SJSA1 (cell line): ENCODE data around the gene ZMYM3. TPM values are rescaled to one million over a fixed set of nuclear protein-coding genes. Genes with fewer than 3 reads are reported as not detected.
"Not testable (repeated sequence)": the region's sequence is repeated elsewhere in the genome, so short reads cannot be mapped to it uniquely, and the experiment has no call there.

Experiments
- DNase-seq, 2 experiments: peaks; one replicate each; pipeline ENCODE4 v3.0.0-alpha.2; 2015 to 2020; ENCODE audit warnings: low spot score in 2 of 2, low read depth in 1 of 2
- H3K27ac ChIP-seq: fragments of 250-450 bp; sonication (Bioruptor Pico); 2 replicates; pipeline ENCODE4 v1.5.1; 2020; ENCODE audit warnings: mild to moderate bottlenecking, moderate library complexity
- H3K27me3 ChIP-seq: fragments of 250-450 bp; sonication (Bioruptor Pico); replicated peaks from 2 replicates; pipeline ENCODE4 v1.5.1; 2020; ENCODE audit warnings: mild to moderate bottlenecking, moderate library complexity
- H3K36me3 ChIP-seq: fragments of 250-450 bp; sonication (Bioruptor Pico); 2 replicates; pipeline ENCODE4 v1.5.1; 2020; ENCODE audit warnings: mild to moderate bottlenecking
- H3K4me1 ChIP-seq: fragments of 250-450 bp; sonication (Bioruptor Pico); replicated peaks from 2 replicates; pipeline ENCODE4 v1.6.1; 2021; ENCODE audit warnings: mild to moderate bottlenecking
- H3K4me3 ChIP-seq: fragments of 250-450 bp; sonication (Bioruptor Pico); 2 replicates; pipeline ENCODE4 v1.5.1; 2020; ENCODE audit warnings: mild to moderate bottlenecking
- H3K9me3 ChIP-seq: fragments of 250-450 bp; sonication (Bioruptor Pico); replicated peaks from 2 replicates; pipeline ENCODE4 v1.5.1; 2020; ENCODE audit warnings: mild to moderate bottlenecking
- total RNA-seq: library from RNA; depleted of rRNA; stranded (reverse); fragments of >200 nt; shearing (Covaris generic); gene quantifications from 2 replicates; pipeline ENCODE4 v1.2.3, GENCODE V29; 2014

The ZMYM3 gene
- total RNA-seq, 1 experiment from 2014 or later, result 14.6 TPM

GRCh38 chrX:71282514-71283402 is 28.8 kb upstream of the ZMYM3 start:
- DNase-seq, result peak in 1 of 2 experiments; percentile 41
- no peaks in the 10 kb centered on the region for H3K9me3 ChIP-seq
- no peaks in the 10 kb centered on the region for H3K27me3 ChIP-seq
- H3K36me3 ChIP-seq, result peaks cover 35% of the 10 kb centered on the region
- H3K27ac ChIP-seq, result peak overlapping the region; percentile 95
- H3K4me3 ChIP-seq, result peak overlapping the region; percentile 69
- H3K4me1 ChIP-seq, result peaks cover 10% of the 10 kb centered on the region

- H3K36me3 ChIP-seq, result peaks cover 24% of the 10 kb centered on the region
- H3K4me1 ChIP-seq, result not testable (repeated sequence)
Measured at GRCh38 chrX:71281300-71281699, 27.4 kb upstream of the ZMYM3 start.

DNA sequence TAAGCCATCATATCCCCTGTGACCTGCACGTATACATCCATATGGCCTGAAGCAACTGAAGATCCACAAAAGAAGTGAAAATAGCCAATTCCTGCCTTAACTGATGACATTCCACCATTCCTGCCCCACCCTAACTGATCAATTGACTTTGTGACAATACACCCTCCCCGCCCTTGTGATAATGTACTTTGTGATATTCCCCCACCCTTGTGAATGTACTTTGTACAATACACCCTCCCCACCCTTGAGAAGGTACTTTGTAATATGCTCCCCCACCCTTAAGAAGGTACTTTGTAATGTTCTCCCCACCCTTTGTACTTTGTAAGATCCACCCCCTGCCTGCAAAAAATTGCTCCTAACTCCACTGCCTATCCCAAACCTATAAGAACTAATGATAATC is 18.4 kb upstream of the ZMYM3 start:
- H3K27me3 ChIP-seq, H3K27ac ChIP-seq, H3K9me3 ChIP-seq, H3K4me3 ChIP-seq, H3K4me1 ChIP-seq, DNase-seq, H3K36me3 ChIP-seq: not testable (repeated sequence)

More at GRCh38 chrX:71281300-71281699, 27.4 kb upstream of the ZMYM3 start:
- H3K4me3 ChIP-seq, H3K9me3 ChIP-seq, DNase-seq, H3K27me3 ChIP-seq, H3K27ac ChIP-seq: not testable (repeated sequence)

- no peaks in the 10 kb centered on the region for H3K27me3 ChIP-seq
- no peaks in the 10 kb centered on the region for H3K4me1 ChIP-seq
- DNase-seq, result no peak
- no peaks in the 10 kb centered on the region for H3K36me3 ChIP-seq
- no peaks in the 10 kb centered on the region for H3K9me3 ChIP-seq
- H3K4me3 ChIP-seq, result no peak overlapping the region
- no peak overlapping the region for H3K27ac ChIP-seq
Measured at GRCh38 chrX:71269801-71270395, 16.0 kb upstream of the ZMYM3 start.

DNA sequence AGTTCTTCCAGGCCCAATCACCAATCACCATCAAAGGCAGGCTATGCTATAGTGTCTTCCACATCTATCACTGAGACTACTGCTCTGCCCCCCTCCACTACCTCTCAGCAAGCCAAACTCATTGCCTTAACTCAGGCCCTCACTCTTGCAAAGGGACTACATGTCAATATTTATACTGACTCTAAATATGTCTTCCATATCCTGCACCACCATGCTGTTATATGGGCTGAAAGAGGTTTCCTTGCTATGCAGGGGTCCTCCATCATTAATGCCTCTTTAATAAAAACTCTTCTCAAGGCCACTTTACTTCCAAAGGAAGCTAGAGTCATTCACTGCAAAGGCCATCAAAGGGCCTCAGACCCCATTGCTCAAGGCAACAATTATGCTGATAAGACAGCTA is 14.7 kb upstream of the ZMYM3 start:
- H3K4me3 ChIP-seq, H3K36me3 ChIP-seq, H3K9me3 ChIP-seq, H3K4me1 ChIP-seq, H3K27ac ChIP-seq, H3K27me3 ChIP-seq, DNase-seq: not testable (repeated sequence)

GRCh38 chrX:71256856-71257255 is 2.9 kb upstream of the ZMYM3 start:
- Histone ChIP-seq H3K27me3 (no peaks in the 10 kb centered on the region), H3K27ac (no peak overlapping the region), H3K36me3 (no peaks in the 10 kb centered on the region), H3K4me3 (no peak overlapping the region), H3K9me3 (no peaks in the 10 kb centered on the region), H3K4me1 (peaks cover 24% of the 10 kb centered on the region)
- DNase-seq, result no peak

- no peak for DNase-seq
- Histone ChIP-seq H3K9me3 (no peaks in the 10 kb centered on the region), H3K27ac (no peak overlapping the region), H3K4me1 (peaks cover 24% of the 10 kb centered on the region), H3K36me3 (no peaks in the 10 kb centered on the region), H3K4me3 (no peak overlapping the region), H3K27me3 (no peaks in the 10 kb centered on the region)
Measured at GRCh38 chrX:71256051-71256450, 2.1 kb upstream of the ZMYM3 start.

GRCh38 chrX:71253253-71254091 is 468 bp downstream of the ZMYM3 start:
- Histone ChIP-seq H3K27ac (no peak overlapping the region), H3K4me3 (peak overlapping the region; percentile 74), H3K4me1 (peaks cover 24% of the 10 kb centered on the region), H3K36me3 (no peaks in the 10 kb centered on the region), H3K27me3 (no peaks in the 10 kb centered on the region), H3K9me3 (no peaks in the 10 kb centered on the region)
- peak; percentile 1 to 50 for DNase-seq

DNA sequence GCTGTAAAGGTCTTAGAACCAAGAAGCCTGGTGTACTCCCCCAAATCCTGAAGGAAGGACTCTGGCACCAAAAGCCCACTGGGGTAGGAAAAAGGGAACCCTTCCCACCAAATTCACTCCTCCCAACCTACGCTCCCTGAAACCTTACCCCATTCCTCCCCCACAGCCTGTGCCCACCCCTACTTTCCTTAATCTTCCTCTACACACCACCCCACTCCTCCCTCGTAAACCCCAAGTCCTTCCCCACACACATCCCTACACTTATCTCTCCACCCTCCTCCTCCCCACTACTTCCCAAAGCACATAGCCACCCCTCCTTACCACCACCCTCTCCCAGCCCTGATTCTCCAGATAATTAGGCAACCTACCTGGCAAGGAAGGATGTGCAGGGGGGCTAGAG is 1.7 kb downstream of the ZMYM3 start:
- no peak overlapping the region for H3K4me3 ChIP-seq
- no peaks in the 10 kb centered on the region for H3K9me3 ChIP-seq
- H3K27me3 ChIP-seq, result no peaks in the 10 kb centered on the region
- peaks cover 24% of the 10 kb centered on the region for H3K4me1 ChIP-seq
- H3K36me3 ChIP-seq, result no peaks in the 10 kb centered on the region
- DNase-seq, result no peak
- H3K27ac ChIP-seq, result no peak overlapping the region

GRCh38 chrX:71251466-71251973 is 2.4 kb downstream of the ZMYM3 start:
- DNase-seq, result no peak
- peaks cover 23% of the 10 kb centered on the region for H3K4me1 ChIP-seq
- no peak overlapping the region for H3K4me3 ChIP-seq
- H3K36me3 ChIP-seq, result no peaks in the 10 kb centered on the region
- no peaks in the 10 kb centered on the region for H3K9me3 ChIP-seq
- H3K27ac ChIP-seq, result no peak overlapping the region
- H3K27me3 ChIP-seq, result no peaks in the 10 kb centered on the region

GRCh38 chrX:71250841-71251240 is 3.1 kb downstream of the ZMYM3 start:
- no peak overlapping the region for H3K4me3 ChIP-seq
- no peak for DNase-seq
- no peaks in the 10 kb centered on the region for H3K27me3 ChIP-seq
- H3K4me1 ChIP-seq, result peaks cover 16% of the 10 kb centered on the region
- H3K36me3 ChIP-seq, result no peaks in the 10 kb centered on the region
- no peak overlapping the region for H3K27ac ChIP-seq
- no peaks in the 10 kb centered on the region for H3K9me3 ChIP-seq

DNA sequence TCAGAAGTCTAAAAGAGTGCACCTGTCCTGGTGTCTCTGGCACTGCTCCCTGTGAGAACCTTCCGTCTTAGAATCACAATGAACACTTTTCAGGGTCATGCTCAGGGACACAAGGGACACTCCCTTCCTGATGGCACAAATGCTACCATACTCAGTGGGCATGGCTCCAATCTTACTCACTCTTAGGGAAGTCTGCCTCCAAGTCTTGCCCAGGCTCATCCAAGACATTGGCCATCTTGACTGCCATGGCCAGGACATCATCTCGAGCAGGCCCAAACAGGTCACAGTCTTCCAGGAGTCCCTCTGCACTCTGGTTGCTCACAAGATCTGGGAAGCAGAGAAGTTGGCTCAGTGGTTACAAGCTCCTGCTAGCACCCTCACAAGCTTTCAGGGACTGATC is 8.8 kb downstream of the ZMYM3 start:
- no peaks in the 10 kb centered on the region for H3K9me3 ChIP-seq
- no peak overlapping the region for H3K27ac ChIP-seq
- no peaks in the 10 kb centered on the region for H3K27me3 ChIP-seq
- DNase-seq, result no peak
- H3K4me3 ChIP-seq, result no peak overlapping the region
- H3K36me3 ChIP-seq, result peaks cover 10% of the 10 kb centered on the region
- H3K4me1 ChIP-seq, result no peaks in the 10 kb centered on the region

DNA sequence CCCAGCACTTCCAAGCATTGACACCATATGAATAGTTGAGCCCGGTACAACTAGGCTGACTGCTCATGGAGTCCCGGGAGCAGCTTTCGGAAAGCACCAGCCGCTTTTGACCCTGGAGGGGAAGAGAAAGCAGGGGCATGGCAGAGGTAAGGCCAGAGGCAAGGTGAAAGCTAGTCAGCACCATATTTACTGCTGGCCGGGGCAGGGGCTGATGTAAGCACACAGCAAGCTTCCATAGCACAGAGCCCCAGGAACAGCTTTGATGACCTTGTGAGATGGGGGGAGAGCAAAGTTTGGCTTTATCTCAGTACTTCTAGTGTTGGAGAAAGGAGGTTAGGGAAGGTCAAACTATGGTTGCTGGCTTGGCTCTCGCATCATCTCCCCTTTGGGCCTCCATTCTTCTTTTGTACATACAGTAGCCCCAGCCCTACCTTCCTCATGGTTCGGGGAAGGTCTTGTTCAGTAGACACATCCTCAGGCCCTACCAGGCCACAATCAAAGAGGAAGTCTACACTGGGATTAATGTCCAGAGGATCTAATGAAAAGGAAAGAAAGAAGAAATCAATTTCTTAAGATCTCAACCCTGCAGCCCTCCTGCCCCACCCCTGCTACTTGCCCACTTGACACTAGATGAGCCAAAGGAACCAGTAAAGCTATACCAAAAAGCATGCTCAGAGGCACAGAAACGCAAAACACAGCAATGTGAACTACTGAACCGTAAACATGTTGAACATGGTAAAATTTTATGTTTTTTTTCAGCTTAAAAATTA is 9.4 kb downstream of the ZMYM3 start:
- Histone ChIP-seq H3K27me3 (no peaks in the 10 kb centered on the region), H3K36me3 (peaks cover 10% of the 10 kb centered on the region), H3K27ac (no peak overlapping the region), H3K9me3 (no peaks in the 10 kb centered on the region), H3K4me3 (no peak overlapping the region), H3K4me1 (no peaks in the 10 kb centered on the region)
- DNase-seq, result no peak
